GM12874 (cell line): Measurements from ENCODE around the gene DPYSL3.

Source experiments
- CTCF ChIP-seq: IDR thresholded peaks from 2 replicates; pipeline ENCODE4 v1.5.1; 2011; ENCODE audit warnings: low read depth, mild to moderate bottlenecking, control low read depth, low read length, moderate library complexity; ENCODE audit not compliant: insufficient read depth

The DPYSL3 gene

DNA sequence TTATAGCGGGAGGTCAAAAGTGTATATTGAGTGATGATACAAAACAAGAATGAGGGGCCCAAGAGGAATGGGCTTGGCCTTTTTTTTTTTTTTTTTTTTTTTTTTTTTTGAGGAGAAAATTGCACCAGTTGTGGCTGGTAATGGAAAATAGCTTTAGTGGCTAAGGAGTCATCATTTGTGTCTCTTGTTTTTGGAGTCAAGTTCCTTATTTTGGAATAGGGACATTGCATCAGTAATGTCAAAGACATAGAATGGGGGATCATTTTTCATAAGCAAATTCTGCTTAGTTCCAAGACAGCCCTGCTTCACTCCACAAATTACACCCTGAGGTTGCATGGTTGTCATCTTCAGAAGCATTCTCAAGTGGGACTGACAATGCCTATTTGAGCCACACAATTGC is 137.7 kb downstream of the DPYSL3 start:
- TF ChIP-seq CTCF: no peak

DNA sequence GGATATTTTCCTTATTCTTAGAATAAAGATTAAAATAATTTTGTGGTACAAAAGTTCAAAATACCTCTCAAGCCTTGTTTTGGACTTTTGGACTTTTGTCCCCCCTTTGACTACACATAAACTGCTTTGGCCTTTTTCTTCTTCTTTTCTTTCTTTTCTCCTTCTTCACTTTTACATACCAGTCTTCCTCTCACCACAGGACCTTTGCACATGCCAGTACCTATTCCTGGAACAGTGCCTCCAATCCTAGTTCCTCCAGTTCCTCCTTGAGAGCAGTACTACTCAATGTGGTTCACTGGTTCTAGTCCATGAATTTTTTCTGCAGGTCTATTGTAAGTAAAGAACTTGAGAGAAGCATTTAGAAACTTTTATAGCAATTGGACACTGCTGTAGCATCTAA is 138.6 kb downstream of the DPYSL3 start:
- no peak for TF ChIP-seq CTCF

DNA sequence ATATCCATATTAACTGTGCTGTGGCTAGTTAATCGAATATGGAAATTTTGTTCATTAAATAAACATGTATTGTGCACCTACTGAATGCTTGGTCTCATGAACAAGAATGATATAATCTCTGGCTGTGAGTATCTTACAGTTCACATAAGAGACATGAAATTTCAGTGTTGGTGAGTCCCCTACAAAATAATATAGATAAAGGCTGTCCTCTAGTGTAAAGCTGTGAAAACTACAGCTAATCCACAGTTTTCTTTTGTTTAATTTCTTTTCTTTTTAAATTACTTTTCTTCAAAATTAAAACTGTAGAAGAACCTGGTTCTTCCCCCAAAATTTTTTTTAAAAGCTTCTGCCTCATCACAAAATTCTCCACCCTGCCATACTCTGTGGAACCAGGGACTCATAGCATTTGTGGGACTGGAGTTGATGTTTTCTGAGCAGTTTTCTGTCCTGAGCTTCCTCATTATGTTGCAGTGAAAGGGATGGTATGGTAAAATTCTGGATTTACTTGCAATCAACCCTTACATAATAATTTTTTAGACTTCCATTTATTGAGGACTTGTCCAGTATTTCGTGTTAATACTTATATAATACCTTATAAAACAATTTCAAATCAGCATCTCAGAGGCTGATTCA is 140.0 kb downstream of the DPYSL3 start:
- TF ChIP-seq CTCF: no peak

- TF ChIP-seq CTCF: no peak
These were observed 148.3 kb downstream of the DPYSL3 start for GRCh38 chr5:147361441-147362175.

DNA sequence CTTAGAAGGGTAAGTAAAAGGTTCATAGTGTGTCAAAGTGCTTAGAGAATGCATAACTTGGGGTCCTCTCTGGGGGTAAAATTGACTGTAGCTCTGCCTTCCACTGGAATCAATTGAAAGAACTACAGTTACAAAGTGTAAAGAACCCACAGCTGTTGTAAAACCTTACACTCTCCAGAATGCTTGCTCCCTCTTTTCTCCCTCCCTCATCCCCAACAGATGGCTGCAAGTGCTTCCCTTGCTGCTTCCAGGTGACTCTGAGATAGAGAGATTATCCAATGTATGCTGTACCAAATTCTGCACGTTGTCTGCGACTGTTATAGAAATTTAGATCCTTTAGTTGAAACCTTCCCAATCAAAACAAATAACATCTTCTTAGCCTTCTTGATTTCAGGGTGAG is 149.1 kb downstream of the DPYSL3 start:
- no peak for TF ChIP-seq CTCF

DNA sequence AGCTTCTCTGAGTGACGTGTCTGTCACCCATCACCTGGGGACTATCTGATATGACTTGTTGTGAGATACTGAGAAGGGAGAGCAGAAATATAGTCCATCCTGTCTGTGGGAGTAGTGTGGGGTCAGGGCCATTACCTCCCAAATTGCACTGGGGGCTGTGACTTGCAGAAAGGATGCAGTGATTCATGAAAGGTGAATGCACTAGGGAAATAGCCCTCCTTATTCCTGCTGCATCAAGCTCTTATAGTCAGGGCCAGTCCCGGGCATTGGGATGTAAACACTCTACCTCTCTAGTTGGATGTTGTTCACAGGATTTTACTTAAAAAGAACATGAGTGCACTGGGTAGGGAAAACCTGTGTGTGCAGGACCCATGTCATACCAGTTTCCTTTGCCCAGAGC is 150.3 kb downstream of the DPYSL3 start:
- no peak for TF ChIP-seq CTCF

GRCh38 chr5:147359101-147359500 is 150.8 kb downstream of the DPYSL3 start:
- TF ChIP-seq CTCF: no peak
